Osteoblast (primary cell): ENCODE data around the gene CCP110. TPM values are rescaled to one million over a fixed set of nuclear protein-coding genes. Genes with fewer than 3 reads are reported as not detected.

Experiments
- DNase-seq: peaks from one replicate; pipeline ENCODE4 v3.0.0; 2011; ENCODE audit warnings: low spot score, mixed read lengths; ENCODE audit not compliant: insufficient read length; ENCODE audit errors: missing footprints
- H2AFZ ChIP-seq: 2 replicates; pipeline ENCODE4 v1.6.0; 2011; ENCODE audit warnings: mild to moderate bottlenecking, low read length
- H3K27ac ChIP-seq: 2 replicates; pipeline ENCODE4 v1.5.1; 2011; ENCODE audit warnings: mild to moderate bottlenecking, low read depth, low read length, moderate library complexity
- H3K27me3 ChIP-seq: 2 replicates; pipeline ENCODE4 v1.6.0; 2012; ENCODE audit warnings: mild to moderate bottlenecking, control low read depth, inconsistent platforms, low read length, moderate library complexity; ENCODE audit not compliant: insufficient read depth
- H3K36me3 ChIP-seq: 2 replicates; pipeline ENCODE4 v1.5.1; 2011; ENCODE audit warnings: mild to moderate bottlenecking, low read length, control low read depth, moderate library complexity; ENCODE audit not compliant: insufficient read depth
- H3K4me1 ChIP-seq: 2 replicates; pipeline ENCODE4 v1.5.1; 2011; ENCODE audit warnings: mild to moderate bottlenecking, low read length, control low read depth, moderate library complexity; ENCODE audit not compliant: insufficient read depth
- H3K4me2 ChIP-seq: 2 replicates; pipeline ENCODE4 v1.6.0; 2011; ENCODE audit warnings: mild to moderate bottlenecking, low read length; ENCODE audit not compliant: insufficient read depth
- H3K4me3 ChIP-seq: fragments of 200-600 bp; sonication (generic); 3 replicates; pipeline ENCODE4 v1.5.1; 2012; ENCODE audit warnings: mild to moderate bottlenecking, low read length, inconsistent platforms; ENCODE audit not compliant: insufficient read depth
- H3K79me2 ChIP-seq: 2 replicates; pipeline ENCODE4 v1.6.0; 2012; ENCODE audit warnings: mild to moderate bottlenecking, low read length, control low read depth, inconsistent platforms; ENCODE audit not compliant: insufficient read depth
- H3K9me3 ChIP-seq: 2 replicates; pipeline ENCODE4 v1.5.1; 2011; ENCODE audit warnings: low read depth, low read length, control low read depth
- H4K20me1 ChIP-seq: 2 replicates; pipeline ENCODE4 v1.6.0; 2012; ENCODE audit warnings: mild to moderate bottlenecking, low read length, control low read depth; ENCODE audit not compliant: insufficient read depth
- total RNA-seq: library from RNA; depleted of rRNA; stranded (reverse); fragments of >200 nt; gene quantifications from 2 replicates; pipeline ENCODE4 v1.2.3, GENCODE V29; 2012
- TF ChIP-seq, protein P1 (sequence below): IDR thresholded peaks from 2 replicates; pipeline ENCODE4 v1.5.1; 2011; ENCODE audit warnings: mild to moderate bottlenecking, low read depth, low read length, moderate library complexity; ENCODE audit errors: extremely low read depth

Gene CCP110
- total RNA-seq, 1 donor, result 8.3 TPM

DNA sequence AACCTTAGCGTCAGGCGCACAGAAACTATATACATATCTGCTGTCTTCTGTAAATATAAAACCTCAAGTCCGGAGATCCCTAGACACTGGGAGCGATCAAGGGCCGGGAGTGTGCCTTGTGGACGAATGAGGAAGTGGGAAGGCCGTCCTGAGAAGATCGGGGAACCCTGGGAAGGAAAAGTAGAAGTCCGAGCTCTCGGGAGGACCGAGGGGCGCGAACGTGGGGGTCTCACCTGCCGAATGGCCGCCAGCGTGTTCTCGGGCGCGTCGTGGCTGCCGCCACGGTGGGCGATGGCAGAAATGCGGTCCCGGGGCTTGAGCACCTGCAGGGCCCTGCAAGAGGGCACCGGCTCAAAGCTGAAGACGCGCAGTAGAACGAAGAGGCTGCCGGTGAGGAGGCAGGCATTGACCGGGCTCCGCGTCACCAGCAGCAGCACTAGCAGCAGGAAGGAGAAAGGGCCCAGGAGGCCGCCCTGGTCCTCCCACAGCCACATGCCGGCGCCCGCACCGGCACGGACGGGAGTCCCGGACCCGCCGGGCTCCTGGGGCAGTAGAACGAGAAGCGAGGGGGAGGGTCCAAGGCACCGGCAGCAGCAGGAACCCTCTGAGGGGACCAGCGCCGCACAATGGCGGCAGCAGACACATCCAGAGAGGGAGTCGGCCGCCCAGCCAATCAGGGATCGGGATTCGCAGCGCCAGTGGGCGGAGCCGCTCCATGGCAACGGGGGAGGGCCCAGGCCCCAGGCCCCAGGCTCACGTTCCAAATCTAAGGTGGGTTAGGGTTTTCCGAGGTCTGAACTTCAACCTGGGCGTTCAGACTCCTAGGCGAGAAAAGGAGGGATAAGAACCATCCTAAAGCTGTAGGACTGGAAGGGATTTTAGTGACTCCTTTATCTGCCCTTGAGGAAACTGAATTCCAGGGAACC is 2.0 kb upstream of the CCP110 start, which contains the start of gene GDE1:
TSS of gene GDE1 (minus strand) at position 628 of the 926 bp plus-strand sequence. CDS start at position 494, 134 bp downstream.
- Histone ChIP-seq H3K27me3 (no peaks in the 10 kb centered on the region), H4K20me1 (peaks cover 21% of the 10 kb centered on the region), H3K79me2 (peaks cover 49% of the 10 kb centered on the region), H3K27ac (peak within 1 kb of the TSS; percentile 86), H3K9me3 (no peaks in the 10 kb centered on the region), H3K4me1 (peaks cover 32% of the 10 kb centered on the region), H3K36me3 (peaks cover 3% of the 10 kb centered on the region), H2AFZ (peak within 1 kb of the TSS; percentile 96), H3K4me2 (peak within 1 kb of the TSS; percentile 91), H3K4me3 (peak within 1 kb of the TSS; percentile 96)
- peak; percentile 97 for DNase-seq
- TF ChIP-seq, protein P1, sequence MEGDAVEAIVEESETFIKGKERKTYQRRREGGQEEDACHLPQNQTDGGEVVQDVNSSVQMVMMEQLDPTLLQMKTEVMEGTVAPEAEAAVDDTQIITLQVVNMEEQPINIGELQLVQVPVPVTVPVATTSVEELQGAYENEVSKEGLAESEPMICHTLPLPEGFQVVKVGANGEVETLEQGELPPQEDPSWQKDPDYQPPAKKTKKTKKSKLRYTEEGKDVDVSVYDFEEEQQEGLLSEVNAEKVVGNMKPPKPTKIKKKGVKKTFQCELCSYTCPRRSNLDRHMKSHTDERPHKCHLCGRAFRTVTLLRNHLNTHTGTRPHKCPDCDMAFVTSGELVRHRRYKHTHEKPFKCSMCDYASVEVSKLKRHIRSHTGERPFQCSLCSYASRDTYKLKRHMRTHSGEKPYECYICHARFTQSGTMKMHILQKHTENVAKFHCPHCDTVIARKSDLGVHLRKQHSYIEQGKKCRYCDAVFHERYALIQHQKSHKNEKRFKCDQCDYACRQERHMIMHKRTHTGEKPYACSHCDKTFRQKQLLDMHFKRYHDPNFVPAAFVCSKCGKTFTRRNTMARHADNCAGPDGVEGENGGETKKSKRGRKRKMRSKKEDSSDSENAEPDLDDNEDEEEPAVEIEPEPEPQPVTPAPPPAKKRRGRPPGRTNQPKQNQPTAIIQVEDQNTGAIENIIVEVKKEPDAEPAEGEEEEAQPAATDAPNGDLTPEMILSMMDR, result peak; percentile 27

DNA sequence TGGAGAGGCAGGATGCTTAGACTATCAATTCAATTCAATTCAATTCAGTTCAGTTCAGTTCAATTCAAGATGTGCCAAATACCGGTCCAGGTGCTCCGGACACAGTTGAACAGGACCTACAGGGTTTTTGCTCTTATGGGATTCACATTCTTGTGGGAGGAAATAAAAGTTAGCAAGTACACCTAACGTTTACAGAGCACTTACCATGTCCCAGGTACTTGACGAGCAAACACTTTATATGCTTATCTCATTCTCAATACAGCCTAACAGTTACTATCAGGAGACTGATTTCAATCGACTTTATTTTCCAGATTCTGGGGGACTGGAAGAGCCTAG is 1.4 kb upstream of the CCP110 start:
- DNase-seq, result no peak
- peaks cover 28% of the 10 kb centered on the region for H3K4me1 ChIP-seq
- H2AFZ ChIP-seq, result peak overlapping the region; percentile 96
- H3K9me3 ChIP-seq, result no peaks in the 10 kb centered on the region
- H3K4me3 ChIP-seq, result peak overlapping the region; percentile 96
- peaks cover 53% of the 10 kb centered on the region for H3K79me2 ChIP-seq
- peaks cover 15% of the 10 kb centered on the region for H4K20me1 ChIP-seq
- no peaks in the 10 kb centered on the region for H3K36me3 ChIP-seq
- peak overlapping the region; percentile 86 for H3K27ac ChIP-seq
- no peaks in the 10 kb centered on the region for H3K27me3 ChIP-seq
- H3K4me2 ChIP-seq, result peak overlapping the region; percentile 91
- TF ChIP-seq, protein P1, result no peak

DNA sequence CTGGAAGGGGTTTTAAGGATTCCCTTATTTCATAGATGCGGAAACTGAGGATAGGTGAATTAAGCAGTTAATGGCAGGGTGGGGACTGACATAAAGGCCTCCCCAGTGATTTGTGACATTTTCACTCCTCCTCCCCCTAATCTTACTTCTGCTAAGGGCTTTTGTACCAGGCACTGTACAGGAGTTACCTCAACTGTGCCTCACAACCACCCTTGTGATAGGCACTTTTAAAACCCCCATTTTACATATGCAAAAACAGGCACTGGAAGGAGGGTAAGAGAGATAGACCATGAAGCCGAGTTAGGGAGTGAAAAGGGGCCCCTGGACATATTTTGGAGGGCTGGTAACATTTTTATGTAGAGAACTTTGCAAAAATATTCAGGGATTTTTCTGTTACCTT is 982 bp upstream of the CCP110 start:
- Histone ChIP-seq H3K27me3 (no peaks in the 10 kb centered on the region), H3K4me1 (peaks cover 28% of the 10 kb centered on the region), H3K27ac (no peak overlapping the region), H4K20me1 (peaks cover 15% of the 10 kb centered on the region), H3K36me3 (peaks cover under 1% of the 10 kb centered on the region), H3K4me2 (no peak overlapping the region), H3K79me2 (peaks cover 53% of the 10 kb centered on the region), H3K9me3 (no peaks in the 10 kb centered on the region), H3K4me3 (no peak overlapping the region), H2AFZ (peak overlapping the region; percentile 96)
- no peak for DNase-seq
- TF ChIP-seq, protein P1, result no peak

DNA sequence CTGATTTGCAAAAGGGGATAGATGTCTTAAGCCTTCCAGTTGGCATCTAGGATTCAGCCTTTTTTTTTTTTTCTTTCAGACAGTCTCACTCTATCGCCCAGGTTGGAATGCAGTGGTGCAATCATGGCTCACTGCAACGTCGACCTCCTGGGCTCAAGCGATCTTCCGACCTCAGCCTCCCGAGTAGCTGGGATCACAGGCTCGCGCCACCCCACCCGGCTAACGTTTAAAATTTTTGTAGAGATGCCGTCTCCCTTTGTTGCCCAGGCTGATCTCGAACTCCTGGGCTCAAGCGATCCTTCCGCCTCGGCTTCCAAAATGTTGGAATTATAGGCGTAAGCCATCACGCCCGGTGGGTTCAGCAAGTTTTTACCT is 571 bp upstream of the CCP110 start:
- H3K36me3 ChIP-seq, result peaks cover 5% of the 10 kb centered on the region
- H3K27ac ChIP-seq, result no peak overlapping the region
- H3K4me3 ChIP-seq, result no peak overlapping the region
- H3K4me1 ChIP-seq, result peaks cover 28% of the 10 kb centered on the region
- H3K4me2 ChIP-seq, result no peak overlapping the region
- H2AFZ ChIP-seq, result no peak overlapping the region
- H3K27me3 ChIP-seq, result no peaks in the 10 kb centered on the region
- TF ChIP-seq, protein P1, result no peak
- H4K20me1 ChIP-seq, result peaks cover 15% of the 10 kb centered on the region
- H3K79me2 ChIP-seq, result peaks cover 53% of the 10 kb centered on the region
- H3K9me3 ChIP-seq, result no peaks in the 10 kb centered on the region
- no peak for DNase-seq
